Adrenal gland (tissue), 12 donors: ENCODE measurements around the gene MICB. TPM values are rescaled to one million over a fixed set of nuclear protein-coding genes. Genes with fewer than 3 reads are reported as not detected.

Experiments used
- DNase-seq, 7 donors: peaks; one replicate each; pipeline ENCODE4 v3.0.0-alpha.2; 2019 to 2020
- H3K27ac ChIP-seq, 5 donors: fragments of 200-600 bp; sonication (generic) in 4 of 5; 1 replicate in 3 of 5; 2 replicates in 2 of 5; pipeline versions ENCODE4 v1.5.1 to v1.8.0; 2016 to 2020; ENCODE audit warnings: mild to moderate bottlenecking in 1 of 5
- H3K27me3 ChIP-seq: fragments of 200-600 bp; 2 replicates; pipeline ENCODE4 v1.8.0; 2021
- H3K36me3 ChIP-seq, 2 donors: fragments of 200-600 bp; replicated peaks in 1 of 2; 1 replicate in 1 of 2; 2 replicates in 1 of 2; pipeline versions ENCODE4 v1.5.1 to v1.8.0; 2018 to 2022
- H3K4me1 ChIP-seq, 2 donors: fragments of 200-600 bp; replicated peaks in 1 of 2; 1 replicate in 1 of 2; 2 replicates in 1 of 2; pipeline versions ENCODE4 v1.5.1 to v1.8.0; 2018 to 2021
- H3K4me3 ChIP-seq, 4 donors: fragments of 200-600 bp; sonication (generic) in 3 of 4; one replicate each; pipeline ENCODE4 v1.5.1; 2016 to 2018
- H3K9me3 ChIP-seq, 3 donors: fragments of 200-600 bp; sonication (generic) in 1 of 3; replicated peaks in 1 of 3; 1 replicate in 2 of 3; 2 replicates in 1 of 3; pipeline versions ENCODE4 v1.5.1 to v1.8.0; 2016 to 2021
- CTCF ChIP-seq, 6 experiments: fragments of 450-650 bp in 4 of 6; fragments of 200-600 bp in 2 of 6; sonication (generic) in 1 of 6; IDR thresholded peaks; 1 replicate in 5 of 6; 2 replicates in 1 of 6; pipeline versions ENCODE4 v1.5.1 to v1.8.0; 2016 to 2021; ENCODE audit warnings: antibody characterized with exemption in 6 of 6, mild to moderate bottlenecking in 2 of 6, moderate library complexity in 1 of 6
- POLR2A ChIP-seq, 2 donors: fragments of 450-650 bp; IDR thresholded peaks; one replicate each; pipeline ENCODE4 v1.6.1; 2017; ENCODE audit warnings: antibody characterized with exemption in 2 of 2, mild to moderate bottlenecking in 2 of 2, moderate library complexity in 1 of 2
- WGBS, 4 donors: extraction: QIAGEN DNeasy Blood & Tissue Kit in 2 of 4; methylation state at CpG; one replicate each; pipeline versions ENCODE4 v1.1.5 to v1.1.7; 2013 to 2017; 5-methylcytosine and 5-hydroxymethylcytosine counted together
- intact Hi-C, 2 donors: fragments of 100-400 bp; cut with DNase I; formaldehyde crosslinking; loops; one replicate each; pipeline versions ENCODE4 v1.14.1 to v1.15.0; 2022 to 2023
- polyA plus RNA-seq, 3 donors: library from polyadenylated mRNA; stranded (reverse); fragments of 200-250 nt in 2 of 3; fragments of 350-450 nt in 1 of 3; fragmentation: Illumina TruSeq in 1 of 3; extraction: RNeasy Lipid Tissue Mini Kit (QIAGEN cat#74804) in 1 of 3; gene quantifications; one replicate each; pipeline ENCODE4 v1.2.3, GENCODE V29; 2013 to 2014
- total RNA-seq, 9 donors: library from RNA; depleted of rRNA in 4 of 9; stranded (reverse); fragments of >200 nt in 4 of 9; fragments of 120-200 nt in 1 of 9; fragmentation: NEBNext Ultra II Directional in 1 of 9; extraction: Animal tissue kit (Norgen Biotek cat#: 25700) in 1 of 9; gene quantifications; one replicate each; pipeline versions ENCODE4 v1.1.0 to v1.2.4, GENCODE V29; 2013 to 2023
- donor health status: healthy with polysubstance abuse.
- donor health status: Bipolar disorder and iron deficiency.
- donor health status: DM: yes; HTN: yes; CAD: no.
- donor health status: DM: no; HTN: no; CAD: no.
- donor health status: DM: no; HTN: no; CAD: no.
- donor health status: DM: yes; HTN: yes; CAD: no.

Gene MICB
- total and polyA plus RNA-seq, 12 donors: 0.57 to 3.3 (median 2.9) TPM

- H3K9me3 ChIP-seq: no peaks in the 10 kb centered on the region
- intact Hi-C loops: no loop called here
- no peak overlapping the region for H3K4me3 ChIP-seq
- H3K27me3 ChIP-seq: no peaks in the 10 kb centered on the region
- no peak for TF ChIP-seq CTCF (IDR thresholded peaks at IDR 0.05)
- no peak for TF ChIP-seq POLR2A (IDR thresholded peaks at IDR 0.05)
- no peak for DNase-seq
- H3K27ac ChIP-seq: peak overlapping the region in 4 of 5 donors; percentile 13 to 76 (median 43)
- H3K4me1 ChIP-seq: peaks cover 16 to 33% of the 10 kb centered on the region in 2 donors
- 80 to 96% (median 84%) methylated on average over 4 to 8 of the region's 8 CpGs for WGBS, 4 donors
- H3K36me3 ChIP-seq: peaks cover 0 to 40% of the 10 kb centered on the region in 2 donors
Measured at GRCh38 chr6:31558318-31558625, 60.3 kb downstream of the MICB start.

GRCh38 chr6:31558631-31559500 is 60.9 kb downstream of the MICB start:
- Histone ChIP-seq H3K27me3 (no peaks in the 10 kb centered on the region), H3K9me3 (no peaks in the 10 kb centered on the region), H3K4me1 (peaks cover 16 to 33% of the 10 kb centered on the region in 2 donors), H3K36me3 (peaks cover 0 to 36% of the 10 kb centered on the region in 2 donors), H3K27ac (peak overlapping the region; percentile 26 to 76 (median 39)), H3K4me3 (no peak overlapping the region)
- TF ChIP-seq CTCF (IDR thresholded peaks at IDR 0.05) (no peak), POLR2A (IDR thresholded peaks at IDR 0.05) (no peak)
- intact Hi-C loops: no loop called here
- peak in 5 of 7 donors; percentile 37 to 67 (median 51) for DNase-seq
- WGBS, 4 donors: 71 to 79% (median 75%) methylated on average over 14 of the region's 14 CpGs

- Histone ChIP-seq H3K4me3 (no peak overlapping the region), H3K27me3 (no peaks in the 10 kb centered on the region), H3K27ac (peak overlapping the region in 4 of 5 donors; percentile 26 to 76 (median 54)), H3K9me3 (no peaks in the 10 kb centered on the region), H3K4me1 (peaks cover 16 to 33% of the 10 kb centered on the region in 2 donors), H3K36me3 (peaks cover 0 to 34% of the 10 kb centered on the region in 2 donors)
- 59 to 76% (median 72%) methylated on average over 4 of the region's 4 CpGs for WGBS, 4 donors
- TF ChIP-seq POLR2A (IDR thresholded peaks at IDR 0.05) (no peak), CTCF (IDR thresholded peaks at IDR 0.05) (no peak)
- intact Hi-C loops: no loop called here
- DNase-seq: no peak
Measured at GRCh38 chr6:31559606-31559957, 61.6 kb downstream of the MICB start.

GRCh38 chr6:31559958-31560696 is 62.2 kb downstream of the MICB start:
- H3K36me3 ChIP-seq: peaks cover 0 to 33% of the 10 kb centered on the region in 2 donors
- no peaks in the 10 kb centered on the region for H3K9me3 ChIP-seq
- no peaks in the 10 kb centered on the region for H3K27me3 ChIP-seq
- TF ChIP-seq POLR2A (IDR thresholded peaks at IDR 0.05): no peak
- TF ChIP-seq CTCF (IDR thresholded peaks at IDR 0.05): peak in 1 of 6 experiments; percentile 7
- peak overlapping the region; percentile 12 to 76 (median 39) for H3K27ac ChIP-seq
- intact Hi-C loops: no loop called here
- DNase-seq: peak; percentile 65 to 89 (median 82)
- WGBS, 4 donors: 27 to 46% (median 37%) methylated on average over 7 of the region's 7 CpGs
- no peak overlapping the region for H3K4me3 ChIP-seq
- peaks cover 16 to 33% of the 10 kb centered on the region in 2 donors for H3K4me1 ChIP-seq
